A204.1 (cell line): ENCODE results near the gene SLC44A3.

Experiments used
- FAIRE-seq: peaks from 2 replicates; lab custom pipeline; 2012; peaks lifted over from hg19 to GRCh38; lab: Jason Lieb, UNC

SLC44A3 gene

DNA sequence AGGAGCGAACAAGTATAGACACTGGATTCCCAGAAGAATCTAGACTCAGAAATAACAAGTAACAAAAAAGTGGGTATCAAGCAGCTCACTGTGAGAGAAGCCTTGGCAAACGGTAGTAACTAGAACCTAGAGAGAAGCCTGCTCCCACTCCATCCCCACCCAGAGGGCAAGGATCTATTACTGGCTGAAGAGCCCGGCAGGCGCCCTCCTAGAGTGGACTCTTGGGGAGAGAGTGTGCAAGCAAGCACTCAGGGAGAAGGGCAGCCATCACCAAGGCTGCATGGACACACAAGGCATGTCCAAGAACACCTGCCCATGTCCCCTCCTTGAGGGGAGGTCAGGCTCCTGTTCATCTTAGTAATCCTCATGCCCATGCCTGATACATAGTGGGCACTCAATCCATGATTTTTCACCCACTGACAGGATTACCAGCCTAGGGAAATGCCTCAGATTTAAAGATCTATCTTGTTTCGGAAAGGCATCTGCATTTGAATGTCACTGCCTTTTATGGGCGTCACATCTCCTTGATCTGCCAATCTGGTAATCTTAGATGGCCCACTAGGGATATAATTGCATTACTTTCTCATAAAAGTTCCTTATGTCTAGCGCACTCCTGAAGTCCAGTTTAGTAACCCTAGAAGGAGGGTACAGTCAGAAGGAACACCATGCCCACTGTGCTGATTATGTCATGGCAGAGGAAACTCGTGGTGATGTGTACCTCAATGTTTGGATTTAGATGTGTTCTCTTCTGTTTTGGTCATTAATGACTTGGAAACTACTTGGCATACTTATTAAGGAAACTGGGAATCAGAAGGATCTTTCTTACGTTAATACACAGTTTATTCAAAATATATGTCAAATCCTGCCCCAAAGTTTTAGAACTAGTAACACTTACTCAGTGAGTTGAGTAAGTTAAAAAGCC, 92.4 kb downstream of the SLC44A3 start:
- no peak for FAIRE-seq

DNA sequence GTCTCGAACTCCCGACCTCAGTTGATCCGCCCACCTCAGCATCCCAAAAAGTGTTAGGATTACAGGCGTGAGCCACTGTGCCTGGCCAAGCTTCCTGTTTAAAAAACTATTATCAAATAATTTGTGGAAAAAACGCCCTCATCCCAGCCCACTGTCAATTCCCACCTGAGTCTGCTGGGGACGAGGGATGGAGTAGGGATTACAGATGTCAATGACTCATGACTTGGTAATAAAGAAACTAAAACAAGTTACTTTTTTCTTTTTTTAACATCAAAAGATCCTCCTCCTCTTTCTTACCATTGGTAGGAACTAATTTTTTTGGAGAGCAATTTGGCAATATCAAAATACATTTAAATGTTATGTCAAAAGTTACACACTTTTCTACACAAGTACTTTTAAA, 97.1 kb downstream of the SLC44A3 start:
- no peak for FAIRE-seq

DNA sequence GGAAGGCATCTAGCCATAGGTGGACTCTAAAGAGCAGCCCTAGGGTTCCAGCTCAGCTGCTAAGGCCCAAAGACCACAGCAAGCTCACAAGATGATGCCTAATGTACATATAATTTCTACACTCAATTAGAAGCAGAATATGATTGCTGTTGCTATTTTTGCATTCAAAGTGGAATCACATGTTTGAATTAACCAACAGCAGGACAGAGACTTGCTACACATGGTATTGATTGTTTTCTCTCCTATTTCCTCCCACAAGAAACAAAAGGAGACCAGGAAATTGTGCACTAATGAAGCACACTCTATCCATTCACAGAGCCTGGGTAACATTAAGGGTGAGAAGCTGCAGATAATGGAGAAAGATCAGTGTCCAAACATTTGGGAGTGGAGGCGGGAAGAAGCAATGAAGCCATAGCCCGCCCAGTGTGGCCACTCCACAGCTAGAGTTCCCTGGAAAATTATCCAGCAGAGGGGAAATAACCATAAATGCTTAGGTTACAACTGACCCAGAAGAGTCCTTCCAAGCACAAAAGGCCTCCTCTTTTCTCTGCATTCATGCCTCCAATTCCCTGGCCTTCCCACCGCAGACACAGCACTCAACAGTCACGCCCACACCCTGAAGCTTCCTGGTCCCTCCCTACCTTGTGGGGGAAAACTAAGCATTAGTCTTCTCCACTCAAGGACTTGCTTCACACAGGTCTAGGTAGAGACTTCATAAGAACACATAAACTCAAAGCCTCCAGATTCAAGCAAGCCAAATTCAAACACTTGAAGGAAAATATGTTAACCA, 99.3 kb downstream of the SLC44A3 start:
- FAIRE-seq, result no peak

- FAIRE-seq, result no peak
Measured at GRCh38 chr1:94920061-94920460, 99.9 kb downstream of the SLC44A3 start.

- no peak for FAIRE-seq
Measured at GRCh38 chr1:94921977-94922376, 101.8 kb downstream of the SLC44A3 start.

DNA sequence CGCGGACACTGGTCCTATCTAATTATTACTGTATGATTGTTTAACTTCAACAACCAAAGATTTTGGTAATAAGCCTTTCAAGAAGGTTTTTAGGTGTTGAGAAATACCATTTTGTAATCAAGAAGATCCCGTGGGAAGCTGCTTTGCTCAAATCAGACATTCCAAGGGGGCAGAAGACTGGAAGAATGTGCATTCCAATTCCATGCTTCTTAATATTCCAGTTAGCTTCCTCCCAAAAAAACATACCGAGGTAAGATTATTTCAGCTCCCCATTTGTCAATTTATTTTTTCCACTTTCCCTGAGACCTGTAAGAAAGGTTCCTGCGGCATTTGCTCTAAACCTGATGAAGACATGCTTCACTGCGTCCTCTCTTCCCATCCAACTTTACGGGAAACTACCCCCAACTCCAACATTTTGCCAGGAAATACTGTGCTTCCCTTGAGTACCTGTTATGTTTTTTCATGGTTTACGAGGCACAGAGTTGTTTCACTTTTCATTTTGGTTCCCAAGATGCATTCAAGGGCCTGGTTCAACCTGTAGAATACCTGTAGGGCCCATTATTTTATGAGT, 102.7 kb downstream of the SLC44A3 start:
- FAIRE-seq, result no peak

GRCh38 chr1:94925004-94925403, 104.8 kb downstream of the SLC44A3 start:
- no peak for FAIRE-seq

GRCh38 chr1:94925561-94926125, 105.5 kb downstream of the SLC44A3 start:
- FAIRE-seq, result peak; percentile 29

DNA sequence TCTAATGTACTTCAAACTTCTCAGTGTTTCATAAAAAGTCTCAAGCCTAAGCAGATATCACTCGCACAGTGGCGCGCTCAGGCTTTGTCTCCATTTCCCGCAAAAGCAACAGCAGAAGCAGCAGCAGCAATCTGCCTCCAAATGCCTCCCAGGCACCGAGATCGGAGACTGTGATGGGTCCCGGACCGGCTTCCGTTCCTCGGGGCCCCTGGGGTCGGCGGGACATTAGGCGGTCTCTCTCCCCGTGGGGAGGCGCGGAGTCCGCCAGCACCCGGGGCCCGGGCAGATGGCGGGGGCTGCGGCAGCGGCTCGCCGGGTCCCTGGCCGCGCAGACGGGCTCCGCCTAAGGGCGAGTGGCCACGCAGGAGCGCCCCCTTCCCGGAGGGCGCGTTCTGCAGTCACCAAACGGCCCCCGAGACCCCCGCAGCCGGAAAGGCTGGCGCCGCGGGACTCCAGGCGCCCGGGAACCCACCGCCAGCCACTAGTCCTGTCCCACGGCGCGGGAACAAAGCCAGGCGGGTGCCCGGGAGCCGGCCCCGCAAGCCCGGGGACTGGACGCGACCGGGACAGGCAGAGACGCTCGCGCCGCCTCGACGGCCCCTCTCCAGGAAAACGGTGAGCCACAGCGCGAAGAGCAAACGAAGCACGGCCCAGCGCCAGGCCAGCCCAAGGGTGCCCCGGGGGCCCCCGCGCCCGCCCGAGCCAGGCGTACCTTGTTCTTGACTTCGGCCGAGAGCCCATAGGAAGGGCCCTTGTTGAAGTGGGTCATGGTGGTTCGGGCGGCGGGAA, 106.2 kb downstream of the SLC44A3 start:
- FAIRE-seq, result no peak

DNA sequence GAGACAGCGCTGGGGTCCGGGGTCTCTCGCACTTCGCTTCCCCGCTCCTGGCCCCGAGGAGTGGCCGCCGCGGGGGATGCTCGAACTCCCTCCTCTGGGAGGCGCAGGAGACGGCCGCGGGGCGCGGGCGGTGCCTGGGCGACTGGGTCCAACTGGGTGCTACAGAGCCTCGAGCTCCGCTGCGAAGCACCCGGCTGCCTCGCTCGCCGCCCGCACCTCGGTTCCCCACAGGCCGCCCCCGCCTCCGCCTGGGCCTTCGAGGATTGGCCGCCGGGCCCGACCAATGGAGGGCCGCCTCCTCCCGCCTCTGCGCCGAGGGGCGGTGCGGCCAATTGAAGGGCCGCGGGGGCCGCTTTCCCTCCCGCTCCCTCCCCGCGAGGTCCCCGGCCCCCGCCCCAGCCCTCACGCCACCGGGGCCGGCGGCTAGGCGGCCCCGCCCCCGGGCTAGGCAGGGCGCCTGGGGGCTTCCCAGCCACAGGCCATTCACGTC, 106.8 kb downstream of the SLC44A3 start, which contains the start of gene CNN3:
Gene CNN3 (minus strand): TSS at position 196 of the 490 bp plus-strand sequence. CDS start 216 bp downstream, outside the sequence.
- no peak for FAIRE-seq

DNA sequence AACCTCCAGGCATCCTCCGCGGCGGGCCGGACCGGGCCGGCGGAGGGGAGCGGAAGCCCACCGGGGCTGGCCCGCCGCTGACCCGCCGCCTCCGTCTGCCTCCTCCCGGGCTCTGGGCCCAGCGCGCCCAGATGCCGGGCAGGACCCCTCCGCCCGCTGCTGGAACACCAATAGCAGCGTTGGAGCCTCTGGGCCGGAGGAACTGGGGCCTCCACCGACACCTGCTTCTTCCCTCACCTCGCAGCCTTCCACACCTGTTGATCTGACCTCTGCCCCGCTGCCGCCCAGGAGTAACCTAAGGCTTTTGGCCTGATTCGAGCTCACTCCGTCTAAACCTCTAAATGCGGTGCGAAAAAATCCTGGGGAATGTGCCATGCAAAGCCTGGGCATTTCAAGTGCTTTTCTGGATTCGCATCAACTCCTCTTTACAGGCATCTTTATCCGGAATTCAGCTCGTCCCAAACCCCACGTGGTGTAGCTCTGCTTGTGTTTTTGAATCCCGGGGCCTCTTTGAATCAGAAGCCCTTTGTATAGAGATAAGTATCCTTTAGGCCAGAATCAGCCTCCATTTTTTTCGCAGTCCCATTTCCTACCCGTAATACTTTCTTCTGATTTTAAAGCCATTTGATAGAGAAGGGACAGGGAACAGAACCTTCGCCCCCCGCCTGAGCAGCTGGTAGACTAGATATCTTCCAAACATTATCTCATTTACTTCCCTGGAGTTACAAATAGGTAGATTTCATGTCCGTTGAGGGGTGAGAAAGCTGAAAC, 107.4 kb downstream of the SLC44A3 start:
- FAIRE-seq, result no peak

GRCh38 chr1:94928293-94928939, 108.3 kb downstream of the SLC44A3 start:
- no peak for FAIRE-seq

GRCh38 chr1:94929351-94930217, 109.4 kb downstream of the SLC44A3 start:
- FAIRE-seq, result no peak

DNA sequence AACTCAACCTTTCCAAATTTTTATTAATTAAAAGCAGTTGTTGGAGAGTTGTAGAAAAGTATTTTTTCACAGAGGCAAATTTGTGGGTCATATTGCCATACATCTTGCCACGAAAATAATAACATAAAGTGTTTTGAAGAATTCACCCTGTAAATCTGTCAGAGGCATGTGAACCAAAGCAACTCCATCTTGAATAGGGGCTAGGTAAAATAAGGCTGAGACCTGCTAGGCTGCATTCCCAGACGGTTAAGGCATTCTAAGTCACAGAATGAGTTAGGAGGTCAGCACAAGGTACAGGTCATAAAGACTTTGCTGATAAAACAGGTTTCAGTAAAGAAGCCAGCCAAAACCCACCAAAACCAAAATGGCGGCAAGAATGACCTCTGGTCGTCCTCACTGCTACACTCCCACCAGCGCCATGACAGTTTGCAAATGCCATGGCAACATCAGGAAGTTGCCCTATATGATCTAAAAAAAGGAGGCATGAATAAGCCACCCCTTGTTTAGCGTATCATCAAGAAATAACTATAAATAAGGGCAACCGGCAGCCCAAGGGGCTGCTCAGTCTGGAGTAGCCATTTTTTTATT, 111.2 kb downstream of the SLC44A3 start:
- no peak for FAIRE-seq

DNA sequence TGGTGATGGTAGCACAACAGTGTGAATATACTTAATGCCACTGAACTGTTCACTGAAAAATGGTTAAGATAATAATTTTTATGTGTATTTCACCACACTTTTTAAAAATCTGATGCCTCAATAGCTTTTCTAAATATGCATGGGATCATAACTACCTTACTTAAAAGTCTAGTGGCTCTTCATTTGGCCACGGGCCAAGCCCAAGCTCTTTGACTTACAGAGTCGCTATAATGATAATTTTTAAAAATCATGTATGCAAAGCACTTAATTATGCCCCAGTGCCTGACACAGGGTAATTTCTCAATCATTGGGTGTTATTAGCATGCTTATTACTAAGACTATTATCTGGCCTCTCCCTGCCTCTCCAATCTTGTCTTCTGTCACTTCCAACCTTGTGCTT, 114.4 kb downstream of the SLC44A3 start:
- FAIRE-seq, result no peak

GRCh38 chr1:94935034-94935433, 114.9 kb downstream of the SLC44A3 start:
- no peak for FAIRE-seq

GRCh38 chr1:94935476-94935875, 115.3 kb downstream of the SLC44A3 start:
- FAIRE-seq, result no peak

- FAIRE-seq, result no peak
Measured at GRCh38 chr1:94936861-94937620, 116.9 kb downstream of the SLC44A3 start.
